ENCODE results near the gene EIF4E3.

DNA sequence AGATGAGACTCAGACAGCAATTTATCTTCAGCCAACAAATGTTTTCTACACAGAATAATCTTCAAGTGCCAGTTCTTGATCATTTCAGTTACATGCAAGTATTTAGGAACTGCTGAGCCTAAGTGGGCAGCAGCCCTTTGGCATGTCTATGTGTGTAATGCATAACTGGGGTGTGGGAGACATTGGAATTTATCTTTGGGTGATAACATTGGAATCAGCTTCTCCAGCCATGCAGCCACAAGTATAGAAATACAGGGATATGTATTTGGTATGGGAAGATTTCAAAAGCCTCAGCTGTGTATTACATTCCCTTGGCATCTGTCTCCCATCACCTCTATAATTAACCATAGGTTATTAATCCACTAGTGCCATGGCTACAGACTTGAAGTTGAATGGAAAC is 78.2 kb downstream of the EIF4E3 start:
- TF ChIP-seq EZH2phosphoT487 (conservative IDR thresholded peaks at IDR 0.05; ENCODE audit: low read length): no peak
- no peak for TF ChIP-seq CTCF (IDR thresholded peaks at IDR 0.05; ENCODE audit: insufficient read depth, low read length, poor library complexity, severe bottlenecking)
